NCI-H2171 (cell line): ENCODE data around the gene YPEL2.
A peak's percentile ranks its signal among the peaks of the same experiment; 100 is the strongest.

Experiments used
- DNase-seq: peaks from one replicate; lab custom pipeline; 2025; lab: John Stamatoyannopoulos, UW

Gene YPEL2

DNA sequence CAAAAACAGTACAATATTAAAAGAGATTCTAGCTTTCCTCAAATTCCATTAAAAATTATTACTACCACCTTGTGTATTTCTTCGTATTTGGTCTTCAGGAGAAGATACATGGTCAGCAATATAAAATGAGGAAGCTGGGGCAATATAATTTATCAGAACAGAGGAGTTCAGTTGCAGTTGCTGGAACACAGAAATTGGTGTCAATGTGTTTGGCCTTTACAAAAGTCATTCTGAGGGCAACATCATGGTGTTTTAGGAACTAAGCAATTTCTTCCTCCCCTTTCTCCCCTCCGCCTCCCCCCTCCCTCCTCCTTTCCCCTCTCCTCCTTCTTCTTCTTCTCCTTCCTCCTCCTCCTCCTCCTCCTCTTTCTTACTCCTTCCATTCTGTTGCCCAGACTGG, 102.1 kb downstream of the YPEL2 start:
- no peak for DNase-seq

- no peak for DNase-seq
Observed at GRCh38 chr17:59434429-59434828, 103.0 kb downstream of the YPEL2 start.

GRCh38 chr17:59435238-59435637, 103.8 kb downstream of the YPEL2 start:
- no peak for DNase-seq

- DNase-seq: no peak
Observed at GRCh38 chr17:59436900-59437299, 105.4 kb downstream of the YPEL2 start.

DNA sequence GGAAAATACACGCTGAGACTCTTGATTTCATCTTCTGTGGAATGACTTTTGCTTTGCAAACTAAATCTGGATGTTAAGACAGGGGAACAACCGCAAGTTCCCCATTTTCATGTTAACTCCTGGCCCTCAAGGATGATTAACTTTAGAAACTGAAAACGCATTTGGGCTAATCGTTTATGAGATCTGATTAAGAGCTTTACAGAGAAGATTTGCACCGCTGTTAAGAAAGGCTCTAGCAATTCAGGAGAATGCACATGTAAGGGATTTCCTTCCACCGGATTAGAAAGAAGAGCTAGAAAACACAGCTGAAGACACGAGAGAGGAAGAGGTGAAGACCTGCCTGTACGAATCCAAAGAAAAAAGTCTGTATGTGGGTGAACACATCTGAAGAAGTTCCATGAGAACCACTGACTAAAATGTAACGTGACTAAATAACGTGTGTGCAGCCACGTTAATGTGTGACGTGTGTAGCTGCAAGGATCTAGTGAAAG, 106.4 kb downstream of the YPEL2 start:
- no peak for DNase-seq

DNA sequence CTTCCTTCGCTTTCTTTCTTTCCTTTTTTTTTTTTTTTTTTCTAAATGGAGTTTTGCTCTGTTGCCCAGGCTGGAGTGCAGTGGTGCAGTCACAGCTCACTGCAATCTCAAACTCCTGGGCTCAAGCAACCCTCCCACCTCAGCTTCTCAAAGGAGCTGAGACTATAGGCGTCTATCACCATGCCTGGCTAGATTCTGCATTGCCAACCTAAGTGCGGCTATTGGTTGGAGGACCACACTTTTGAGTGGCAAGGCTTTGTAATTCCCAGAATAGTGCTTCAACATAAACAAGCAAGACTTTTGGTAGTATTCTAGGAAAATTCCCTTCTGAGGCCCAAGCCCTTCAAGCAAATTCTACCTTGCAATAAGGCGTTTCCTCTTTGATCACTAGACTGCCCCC, 107.8 kb downstream of the YPEL2 start:
- DNase-seq: no peak

GRCh38 chr17:59439741-59440211, 108.3 kb downstream of the YPEL2 start:
- no peak for DNase-seq

DNA sequence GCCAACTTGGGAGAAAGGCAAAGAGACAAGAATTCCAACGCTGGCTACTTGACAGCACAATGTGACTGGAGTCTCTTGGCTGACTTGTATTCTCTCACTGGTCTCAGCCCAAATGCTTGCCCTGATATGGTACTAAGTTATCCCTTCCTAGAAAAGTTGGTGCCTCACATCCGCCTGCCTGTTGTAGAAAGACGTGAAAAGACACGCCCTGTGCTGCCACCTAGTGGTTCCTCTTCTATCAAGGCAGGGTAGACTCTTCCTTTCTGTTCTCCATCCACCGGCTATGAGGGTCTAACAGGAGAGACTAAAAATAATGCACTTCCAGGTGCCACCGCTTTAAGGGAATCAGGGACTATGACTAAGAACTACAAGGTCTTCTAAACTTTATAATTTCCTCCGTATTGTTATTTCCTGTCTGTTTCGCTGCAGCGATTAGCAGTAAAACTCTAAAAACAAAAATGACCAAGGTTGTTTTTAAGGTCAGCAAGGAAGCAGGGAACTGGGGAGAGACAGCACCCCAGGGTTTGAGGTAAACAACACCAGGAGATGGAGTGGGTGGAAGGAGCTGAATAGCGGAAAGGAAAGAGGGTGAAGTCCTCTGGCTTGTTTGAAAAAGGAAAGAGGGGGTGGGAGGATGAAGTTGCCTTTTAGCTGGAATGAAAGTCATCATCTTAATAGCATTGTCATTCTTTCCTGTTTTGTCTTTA, 109.5 kb downstream of the YPEL2 start:
- peak; percentile 76 for DNase-seq

GRCh38 chr17:59441464-59442096, 110.1 kb downstream of the YPEL2 start:
- no peak for DNase-seq

DNA sequence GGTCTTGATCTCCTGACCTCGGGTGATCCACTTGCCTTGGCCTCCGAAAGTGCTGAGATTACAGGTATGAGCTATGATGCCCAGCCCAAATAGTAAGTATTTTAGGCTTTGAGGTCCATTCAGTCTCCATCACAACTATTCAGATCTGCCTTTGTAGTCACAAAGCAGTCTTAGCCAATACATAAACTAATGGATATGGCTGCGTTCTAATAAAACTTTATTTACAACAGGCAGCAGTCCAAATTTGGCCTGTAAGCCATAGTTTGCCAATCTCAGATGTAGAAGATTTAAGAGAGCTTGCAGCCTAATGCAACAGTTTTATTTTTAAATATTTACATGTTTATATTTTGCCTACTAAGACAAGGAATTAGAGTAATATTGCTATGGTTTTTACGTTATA, 111.7 kb downstream of the YPEL2 start:
- no peak for DNase-seq
